GM21367 (cell line): Measurements from ENCODE around the gene KAT14.
"Not testable (repeated sequence)": the region's sequence is repeated elsewhere in the genome, so short reads cannot be mapped to it uniquely, and the experiment has no call there.

Source experiments
- ATAC-seq: cut with Tn5 transposase; IDR thresholded peaks from one replicate; pipeline ENCODE4 v1.9.1; 2021; ENCODE audit not compliant: unreplicated experiment

Gene KAT14

DNA sequence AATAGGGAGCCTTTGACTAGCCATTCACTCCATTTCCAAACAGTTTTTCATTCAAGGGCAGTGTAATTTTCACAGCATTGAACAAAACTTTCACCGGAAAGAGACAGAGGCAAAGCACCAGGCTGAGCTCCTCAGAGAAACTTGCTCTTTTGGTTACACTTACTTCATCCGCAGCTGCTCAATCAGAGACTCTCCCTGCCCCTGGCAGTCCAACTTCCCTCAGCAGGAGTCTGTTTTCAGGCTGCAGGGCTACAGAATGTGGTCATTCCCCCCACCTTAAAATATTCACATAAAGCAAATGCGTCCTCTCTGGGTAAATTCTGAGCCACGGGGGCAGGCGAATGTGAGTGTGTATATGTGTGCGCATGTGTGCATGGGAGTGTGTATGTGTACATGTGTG lies 80.6 kb downstream of the KAT14 start:
- ATAC-seq: no peak

DNA sequence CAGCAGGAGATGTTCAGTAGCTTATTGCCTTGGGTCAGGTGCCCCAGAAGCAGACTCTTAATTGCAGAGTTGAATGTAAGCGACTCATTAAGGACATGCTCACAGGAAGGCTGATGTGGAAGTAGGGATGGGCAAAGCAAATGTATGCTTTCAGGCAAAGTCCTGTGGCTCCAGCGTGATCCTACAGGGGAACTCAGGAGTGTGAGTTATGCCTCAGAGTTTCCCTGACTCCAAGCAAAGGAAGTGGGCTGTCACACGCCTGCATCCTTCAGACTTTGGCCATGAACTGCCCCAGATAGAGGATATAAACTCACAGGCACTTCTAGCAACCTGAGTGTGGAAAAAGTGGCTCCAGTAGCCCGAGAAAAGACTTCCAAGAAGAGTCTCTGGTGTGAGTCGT lies 85.7 kb downstream of the KAT14 start:
- no peak for ATAC-seq

DNA sequence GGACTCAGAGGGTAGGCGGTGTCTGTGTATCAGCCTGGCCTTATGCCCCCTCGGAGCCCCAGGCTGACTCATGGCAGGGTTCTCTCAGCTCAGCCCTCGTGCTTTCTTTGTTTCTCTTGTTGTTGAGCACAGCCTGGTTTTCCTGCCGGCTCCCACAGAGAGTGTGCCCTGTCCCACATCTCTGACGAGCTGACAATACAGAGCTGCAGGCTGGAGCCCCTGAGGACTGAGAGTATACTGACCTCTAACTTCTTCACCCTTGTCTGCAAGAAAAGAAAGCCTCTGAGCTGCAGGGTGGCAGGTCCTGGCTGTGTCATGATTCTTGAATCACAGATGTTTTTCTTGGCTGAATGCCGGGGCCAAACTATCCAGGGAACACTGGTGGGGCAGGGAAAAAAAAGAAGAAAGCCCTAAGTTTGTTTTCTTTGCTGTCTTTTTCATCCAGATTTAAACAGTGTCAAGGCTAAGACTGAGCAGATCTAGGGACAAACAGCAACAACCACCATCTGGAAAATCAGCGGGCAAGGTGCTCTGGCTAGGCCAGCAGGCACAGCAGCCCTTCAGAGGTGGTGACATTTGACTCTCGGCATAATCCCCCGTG lies 87.4 kb downstream of the KAT14 start:
- ATAC-seq: no peak

DNA sequence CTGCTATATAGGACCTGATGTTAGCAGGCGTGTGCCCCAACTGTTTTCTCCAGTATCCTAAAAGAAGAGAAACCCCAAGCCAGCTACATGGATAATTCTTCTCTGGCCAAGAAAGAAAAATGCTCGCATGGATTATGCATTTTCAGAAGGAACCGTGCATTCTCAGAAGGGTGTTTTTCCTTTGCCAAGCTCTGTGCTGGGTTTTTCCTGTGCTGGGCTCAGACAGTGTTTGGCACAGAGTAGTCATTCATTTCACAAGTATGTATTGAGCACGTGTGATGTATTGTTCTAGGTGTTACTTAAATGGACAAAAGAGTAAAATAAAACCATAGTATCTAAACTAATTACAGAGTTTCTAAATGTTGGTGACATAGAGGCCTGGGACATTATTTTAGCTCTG lies 88.0 kb downstream of the KAT14 start:
- no peak for ATAC-seq

DNA sequence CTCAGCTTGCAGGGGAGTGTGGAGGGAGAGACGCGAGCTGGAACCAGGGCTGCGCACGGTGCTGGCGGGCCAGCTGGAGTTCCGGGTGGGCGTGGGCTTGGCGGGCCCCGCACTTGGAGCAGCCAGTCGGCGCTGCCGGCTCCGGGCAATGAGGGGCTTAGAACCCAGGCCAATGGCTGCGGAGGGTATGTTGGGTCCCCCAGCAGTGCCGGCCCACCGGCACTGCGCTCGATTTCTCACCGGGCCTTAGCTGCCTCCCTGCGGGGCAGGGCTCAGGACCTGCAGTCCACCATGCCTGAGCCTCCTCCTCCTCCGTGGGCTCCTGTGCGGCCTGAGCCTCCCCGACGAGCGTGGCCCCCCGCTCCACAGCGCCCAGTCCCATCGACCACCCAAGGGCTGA lies 89.1 kb downstream of the KAT14 start:
- not testable (repeated sequence) for ATAC-seq

DNA sequence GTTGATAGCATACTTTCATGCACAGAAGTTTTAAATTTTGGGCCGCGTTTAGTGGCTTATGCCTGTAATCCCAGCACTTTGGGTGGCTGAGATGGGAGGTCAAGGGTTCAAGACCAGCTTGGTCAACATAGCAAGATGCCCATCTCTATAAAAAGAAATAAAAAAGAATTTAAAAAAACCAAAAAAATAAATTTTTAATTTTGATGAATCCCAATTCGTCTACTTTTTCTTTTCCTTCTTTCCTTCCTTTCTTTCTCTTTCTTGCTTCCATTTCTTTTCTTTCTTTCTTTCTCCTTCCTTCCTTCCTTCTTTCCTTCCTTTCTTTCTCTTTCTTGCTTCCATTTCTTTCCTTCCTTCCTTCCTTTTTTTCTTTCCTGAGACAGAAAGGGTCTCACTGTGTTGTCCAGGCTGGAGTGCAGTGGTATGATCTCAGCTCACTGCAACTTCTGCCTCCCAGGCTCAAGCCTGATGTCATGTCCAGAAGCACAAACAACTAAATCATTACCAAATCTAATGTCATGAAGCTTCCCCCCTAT lies 95.8 kb downstream of the KAT14 start:
- ATAC-seq: no peak
